ENCODE data around the gene TCEANC2. TPM values are rescaled to one million over a fixed set of nuclear protein-coding genes. Genes with fewer than 3 reads are reported as not detected.

TCEANC2 gene
- total and polyA plus RNA-seq, 2 donors (not counting 1 experiment from before 2014, with no cell fraction given): 3.0 to 4.0 TPM

- Histone ChIP-seq H3K79me2 (ENCODE audit: control insufficient read depth, insufficient read depth, low read length) (no peaks in the 10 kb centered on the region), H3K4me3 (replicated peaks in 1 of 4; ENCODE audit: control extremely low read depth in 1 of 4, insufficient read depth in 1 of 4, low read depth in 3 of 4, low read length in 4 of 4) (no peak overlapping the region), H2AFZ (ENCODE audit: low read length) (no peak overlapping the region), H3K9ac (ENCODE audit: insufficient read depth, low read length) (no peak overlapping the region), H3K27me3 (ENCODE audit: control insufficient read depth, insufficient read depth, low read length) (no peaks in the 10 kb centered on the region), H4K20me1 (ENCODE audit: control insufficient read depth, extremely low read depth, insufficient read depth, low read length) (no peaks in the 10 kb centered on the region), H3K27ac (ENCODE audit: insufficient read depth, low read length) (no peak overlapping the region), H3K4me1 (ENCODE audit: control insufficient read depth, extremely low read depth, insufficient read depth, low read length) (no peaks in the 10 kb centered on the region), H3K9me3 (ENCODE audit: control insufficient read depth, insufficient read depth, low read depth, low read length) (no peaks in the 10 kb centered on the region), H3K36me3 (ENCODE audit: control insufficient read depth, insufficient read depth, low read length) (no peaks in the 10 kb centered on the region), H3K4me2 (ENCODE audit: extremely low read depth, insufficient read depth, low read length) (no peak overlapping the region)
- TF ChIP-seq CTCF (conservative IDR thresholded peaks at IDR 0.05 in 1 of 2, IDR thresholded peaks at IDR 0.05 in 1 of 2; ENCODE audit: low read depth in 1 of 2, low read length in 2 of 2): peak; percentile 56 to 87
- no peak for TF ChIP-seq EZH2 (IDR thresholded peaks at IDR 0.05; ENCODE audit: low read length, missing control alignments)
- peak; percentile 42 to 66 for DNase-seq (ENCODE audit: low read depth in 2 of 2)
Measured at GRCh38 chr1:54081306-54082270, 28.2 kb downstream of the TCEANC2 start.

- no peaks in the 10 kb centered on the region for H4K20me1 ChIP-seq (ENCODE audit: control insufficient read depth, extremely low read depth, insufficient read depth, low read length)
- H3K9me3 ChIP-seq (ENCODE audit: control insufficient read depth, insufficient read depth, low read depth, low read length): no peaks in the 10 kb centered on the region
- no peaks in the 10 kb centered on the region for H3K4me1 ChIP-seq (ENCODE audit: control insufficient read depth, extremely low read depth, insufficient read depth, low read length)
- H2AFZ ChIP-seq (ENCODE audit: low read length): no peak overlapping the region
- H3K27ac ChIP-seq (ENCODE audit: insufficient read depth, low read length): no peak overlapping the region
- H3K79me2 ChIP-seq (ENCODE audit: control insufficient read depth, insufficient read depth, low read length): no peaks in the 10 kb centered on the region
- no peaks in the 10 kb centered on the region for H3K27me3 ChIP-seq (ENCODE audit: control insufficient read depth, insufficient read depth, low read length)
- H3K4me2 ChIP-seq (ENCODE audit: extremely low read depth, insufficient read depth, low read length): no peak overlapping the region
- no peak for TF ChIP-seq EZH2 (IDR thresholded peaks at IDR 0.05; ENCODE audit: low read length, missing control alignments)
- no peak for TF ChIP-seq CTCF (conservative IDR thresholded peaks at IDR 0.05 in 1 of 2, IDR thresholded peaks at IDR 0.05 in 1 of 2; ENCODE audit: low read depth in 1 of 2, low read length in 2 of 2)
- no peak overlapping the region for H3K9ac ChIP-seq (ENCODE audit: insufficient read depth, low read length)
- no peak for DNase-seq (ENCODE audit: low read depth in 2 of 2)
- no peak overlapping the region for H3K4me3 ChIP-seq (replicated peaks in 1 of 4; ENCODE audit: control extremely low read depth in 1 of 4, insufficient read depth in 1 of 4, low read depth in 3 of 4, low read length in 4 of 4)
- no peaks in the 10 kb centered on the region for H3K36me3 ChIP-seq (ENCODE audit: control insufficient read depth, insufficient read depth, low read length)
Measured at GRCh38 chr1:54084794-54085193, 31.4 kb downstream of the TCEANC2 start.

- H3K79me2 ChIP-seq (ENCODE audit: control insufficient read depth, insufficient read depth, low read length): no peaks in the 10 kb centered on the region
- no peak overlapping the region for H3K4me2 ChIP-seq (ENCODE audit: extremely low read depth, insufficient read depth, low read length)
- no peak overlapping the region for H3K4me3 ChIP-seq (replicated peaks in 1 of 4; ENCODE audit: control extremely low read depth in 1 of 4, insufficient read depth in 1 of 4, low read depth in 3 of 4, low read length in 4 of 4)
- TF ChIP-seq CTCF (conservative IDR thresholded peaks at IDR 0.05 in 1 of 2, IDR thresholded peaks at IDR 0.05 in 1 of 2; ENCODE audit: low read depth in 1 of 2, low read length in 2 of 2) (no peak), EZH2 (IDR thresholded peaks at IDR 0.05; ENCODE audit: low read length, missing control alignments) (no peak)
- no peak overlapping the region for H3K27ac ChIP-seq (ENCODE audit: insufficient read depth, low read length)
- H3K9ac ChIP-seq (ENCODE audit: insufficient read depth, low read length): no peak overlapping the region
- H2AFZ ChIP-seq (ENCODE audit: low read length): no peak overlapping the region
- H3K9me3 ChIP-seq (ENCODE audit: control insufficient read depth, insufficient read depth, low read depth, low read length): no peaks in the 10 kb centered on the region
- H3K36me3 ChIP-seq (ENCODE audit: control insufficient read depth, insufficient read depth, low read length): no peaks in the 10 kb centered on the region
- no peaks in the 10 kb centered on the region for H3K4me1 ChIP-seq (ENCODE audit: control insufficient read depth, extremely low read depth, insufficient read depth, low read length)
- no peaks in the 10 kb centered on the region for H4K20me1 ChIP-seq (ENCODE audit: control insufficient read depth, extremely low read depth, insufficient read depth, low read length)
- no peaks in the 10 kb centered on the region for H3K27me3 ChIP-seq (ENCODE audit: control insufficient read depth, insufficient read depth, low read length)
- DNase-seq (ENCODE audit: low read depth in 2 of 2): no peak
Measured at GRCh38 chr1:54086754-54087153, 33.3 kb downstream of the TCEANC2 start.

All from fibroblast of lung (primary cell).